K562 (cell line): Measurements from ENCODE around the gene LYSMD1. TPM values are rescaled to one million over a fixed set of nuclear protein-coding genes. Genes with fewer than 3 reads are reported as not detected.

Source experiments
- ATAC-seq: fragments of 200-7000 bp; cut with Tn5 transposase; 3 replicates; pipeline ENCODE4 v1.9.1; 2020; ENCODE audit warnings: moderate library complexity
- BruUV-seq: library from RNA; stranded (reverse); fragments of 400-500 nt; replicated peaks from 2 replicates; lab custom pipeline; 2021; lab: Mats Ljungman, UMichigan
- CTCF ChIA-PET: fragments of 300-600 bp; formaldehyde crosslinking; extraction: SDS; loops from one replicate; lab custom pipeline; 2021; ENCODE audit warnings: low intra/inter-chr PET ratio; lab: Yijun Ruan, JAX
- POLR2A ChIA-PET: fragments of 300-600, 350-650 bp; sonication (Branson Sonifier 250); formaldehyde crosslinking; extraction: SDS; loops from one replicate; lab custom pipeline; 2021; ENCODE audit warnings: antibody characterized with exemption, inconsistent platforms; lab: Yijun Ruan, JAX
- DNase-seq, 4 experiments: peaks; one replicate each; pipeline versions ENCODE4 v3.0.0 to v3.0.0-alpha.2; 2011 to 2018; ENCODE audit warnings: low spot score in 3 of 4, mixed read lengths in 3 of 4; ENCODE audit errors: extremely low read depth in 1 of 4
- FAIRE-seq: peaks from 2 replicates; lab custom pipeline; 2011; peaks lifted over from hg19 to GRCh38; lab: Jason Lieb, UNC
- H2AFZ ChIP-seq: 2 replicates; pipeline ENCODE4 v1.6.0; 2011; ENCODE audit warnings: low read depth, low read length, control low read depth, inconsistent platforms
- H3K27ac ChIP-seq: fragments of 200-600 bp; 3 replicates; pipeline ENCODE4 v1.8.0; 2011; ENCODE audit warnings: low read depth, mild to moderate bottlenecking, control low read depth, inconsistent platforms, low read length, moderate library complexity, mixed read lengths; ENCODE audit errors: extremely low read depth
- H3K27me3 ChIP-seq, 2 experiments: fragments of 300-600 bp in 1 of 2; 2 replicates in 1 of 2; 3 replicates in 1 of 2; pipeline versions ENCODE4 v1.6.0 to v1.8.0; 2011; ENCODE audit warnings: inconsistent platforms in 2 of 2, low read length in 2 of 2, mild to moderate bottlenecking in 1 of 2, mixed read lengths in 1 of 2, moderate library complexity in 1 of 2; ENCODE audit not compliant: control insufficient read depth in 2 of 2, insufficient read depth in 2 of 2
- H3K36me3 ChIP-seq: fragments of 300-600 bp; 3 replicates; pipeline ENCODE4 v1.8.0; 2011; ENCODE audit warnings: mild to moderate bottlenecking, low read length, inconsistent platforms; ENCODE audit not compliant: control insufficient read depth, insufficient read depth
- H3K4me1 ChIP-seq, 2 experiments: fragments of 200-600 bp in 1 of 2; replicated peaks in 1 of 2; 2 replicates in 1 of 2; 3 replicates in 1 of 2; pipeline versions ENCODE4 v1.5.1 to v1.8.0; 2011; ENCODE audit warnings: inconsistent platforms in 2 of 2, low read length in 2 of 2, mild to moderate bottlenecking in 1 of 2, mixed read lengths in 1 of 2, moderate library complexity in 1 of 2; ENCODE audit not compliant: control insufficient read depth in 2 of 2, insufficient read depth in 2 of 2
- H3K4me2 ChIP-seq: 2 replicates; pipeline ENCODE4 v1.6.1; 2011; ENCODE audit warnings: low read length, control low read depth, inconsistent platforms, mixed read lengths; ENCODE audit not compliant: insufficient read depth
- H3K4me3 ChIP-seq: fragments of 200-600 bp; sonication (generic), shearing (Covaris generic); 2 replicates; pipeline ENCODE4 v1.5.1; 2016; ENCODE audit warnings: control low read depth, inconsistent platforms
- H3K79me2 ChIP-seq: fragments of 200-600 bp; 3 replicates; pipeline ENCODE4 v1.8.0; 2011; ENCODE audit warnings: low read length, inconsistent platforms; ENCODE audit not compliant: control insufficient read depth, insufficient read depth
- H3K9ac ChIP-seq, 2 experiments: 2 replicates each; pipeline versions ENCODE4 v1.6.0 to v1.6.1; 2011; ENCODE audit warnings: low read depth in 2 of 2, low read length in 2 of 2, control low read depth in 1 of 2, inconsistent platforms in 1 of 2, mild to moderate bottlenecking in 1 of 2, mixed read lengths in 1 of 2; ENCODE audit not compliant: insufficient read depth in 1 of 2
- H3K9me1 ChIP-seq: one replicate; pipeline ENCODE4 v1.6.0; 2011; ENCODE audit warnings: inconsistent platforms, mild to moderate bottlenecking, low read length, moderate library complexity; ENCODE audit not compliant: control insufficient read depth, insufficient read depth
- H3K9me3 ChIP-seq: replicated peaks from 2 replicates; pipeline ENCODE4 v1.5.1; 2011; ENCODE audit warnings: low read depth, low read length, inconsistent platforms; ENCODE audit not compliant: control insufficient read depth, insufficient read depth
- H4K20me1 ChIP-seq: replicated peaks from 2 replicates; pipeline ENCODE4 v1.6.1; 2011; ENCODE audit warnings: low read length, inconsistent platforms, mixed read lengths; ENCODE audit not compliant: control insufficient read depth, insufficient read depth
- DMBX1 ChIP-seq: fragments of 250-450 bp; sonication (Bioruptor Pico); IDR thresholded peaks from 2 replicates; pipeline ENCODE4 v1.8.0; 2022; ENCODE audit warnings: inconsistent platforms, mild to moderate bottlenecking, moderate library complexity, borderline replicate concordance
- ETV1 ChIP-seq: fragments of 450-650 bp; conservative IDR thresholded peaks from 2 replicates; pipeline ENCODE4 v1.6.1; 2016; ENCODE audit warnings: missing genetic modification characterization, control low read depth, low read depth, missing compliant biosample characterization
- FOXJ2 ChIP-seq: fragments of 200-800 bp; sonication (Bioruptor generic); IDR thresholded peaks from 2 replicates; pipeline ENCODE4 v1.6.1; 2016; ENCODE audit warnings: missing genetic modification characterization, missing compliant biosample characterization
- GABPA ChIP-seq: fragments of 200-800 bp; sonication (Bioruptor generic); conservative IDR thresholded peaks from 2 replicates; pipeline ENCODE4 v1.6.1; 2016; ENCODE audit warnings: low read depth, missing genetic modification characterization, missing compliant biosample characterization
- KDM5B ChIP-seq: fragments of 200-600 bp; sonication (generic); IDR thresholded peaks from 2 replicates; pipeline ENCODE4 v1.6.1; 2012; ENCODE audit warnings: low read depth, mild to moderate bottlenecking, moderate library complexity, low read length, control low read depth, inconsistent platforms; ENCODE audit not compliant: insufficient replicate concordance
- MAFK ChIP-seq: IDR thresholded peaks from 2 replicates; pipeline ENCODE4 v1.6.1; 2011; ENCODE audit warnings: low read length, improper control_type of control experiment
- MAX ChIP-seq: sonication (generic); formaldehyde crosslinking; IDR thresholded peaks from 2 replicates; pipeline ENCODE4 v1.9.0; 2022; ENCODE audit warnings: mild to moderate bottlenecking, missing genetic modification reagents
- MECOM ChIP-seq: fragments of 250-450 bp; sonication (Bioruptor Pico); IDR thresholded peaks from 2 replicates; pipeline ENCODE4 v1.8.0; 2022; ENCODE audit warnings: inconsistent platforms
- PATZ1 ChIP-seq: fragments of 250-450 bp; sonication (Bioruptor Pico); IDR thresholded peaks from 2 replicates; pipeline ENCODE4 v1.5.0; 2020; ENCODE audit warnings: mild to moderate bottlenecking, borderline replicate concordance
- RAD21 ChIP-seq, 2 experiments: fragments of 250-450 bp in 1 of 2; fragments of 450-650 bp in 1 of 2; sonication (Bioruptor Pico) in 1 of 2; formaldehyde crosslinking in 1 of 2; IDR thresholded peaks in 1 of 2; conservative IDR thresholded peaks in 1 of 2; 2 replicates each; pipeline versions ENCODE4 v1.4.0 to v1.8.0; 2020 to 2022; ENCODE audit warnings: mild to moderate bottlenecking in 2 of 2, moderate library complexity in 1 of 2
- SIN3A ChIP-seq, 2 experiments: fragments of 150-350 bp in 1 of 2; IDR thresholded peaks; 2 replicates each; pipeline ENCODE4 v1.6.1; 2011 to 2016; ENCODE audit warnings: borderline replicate concordance in 2 of 2, low read depth in 2 of 2, low read length in 2 of 2, mild to moderate bottlenecking in 2 of 2, moderate library complexity in 2 of 2; ENCODE audit not compliant: control insufficient read depth in 1 of 2
- TCF7 ChIP-seq: sonication (generic); IDR thresholded peaks from 2 replicates; pipeline ENCODE4 v1.6.1; 2016; ENCODE audit warnings: antibody characterized with exemption, borderline replicate concordance
- ZNF444 ChIP-seq: fragments of 250-450 bp; sonication (Bioruptor Pico); IDR thresholded peaks from 2 replicates; pipeline ENCODE4 v1.4.0; 2020; ENCODE audit warnings: mild to moderate bottlenecking, moderate library complexity
- WGBS: fragments of 100-300 bp; shearing (Covaris generic); methylation state at CpG from one replicate; pipeline ENCODE4 v1.1.6; 2016; ENCODE audit warnings: low coverage, mixed read lengths; ENCODE audit not compliant: insufficient coverage; ENCODE audit errors: missing lambda C conversion rate; 5-methylcytosine and 5-hydroxymethylcytosine counted together
- in situ Hi-C: fragments of 300-500 bp; cut with MboI; formaldehyde crosslinking; loops from 4 replicates; pipeline ENCODE4 v1.15.0; 2018; ENCODE audit warnings: inconsistent platforms, mixed read lengths
- intact Hi-C: fragments of 100-400 bp; cut with micrococcal nuclease; formaldehyde crosslinking; loops from 2 replicates; pipeline ENCODE4 v1.14.2; 2022
- polyA plus RNA-seq, 8 experiments: library from polyadenylated mRNA; depleted of rRNA in 4 of 8; stranded (reverse) in 5 of 8; unstranded in 3 of 8; fragments of >200 nt; fragmentation: Nextera tagmentation in 2 of 8; fragmentation: Illumina TruSeq in 1 of 8; extraction: Ambion mirVana in 2 of 8; extraction: Trizol in 1 of 8; gene quantifications; 2 replicates each; pipeline versions ENCODE4 v1.2.1 to v1.2.3, GENCODE V29; 2011 to 2014; ENCODE audit warnings: inconsistent platforms in 1 of 8, missing spikeins in 1 of 8
- total RNA-seq, 7 experiments: library from RNA; depleted of rRNA in 6 of 7; stranded (reverse); fragments of >200 nt in 6 of 7; fragmentation: Illumina TruSeq in 2 of 7; extraction: Trizol in 2 of 7; gene quantifications; 2 replicates each; pipeline versions ENCODE4 v1.2.1 to v1.2.3, GENCODE V29; 2011 to 2021; ENCODE audit warnings: low replicate concordance in 1 of 7
- TF ChIP-seq, protein P1 (sequence below): sonication (generic); formaldehyde crosslinking; IDR thresholded peaks from 2 replicates; pipeline ENCODE4 v1.8.0; 2023; ENCODE audit warnings: mild to moderate bottlenecking, missing genetic modification reagents

The LYSMD1 gene
- total and polyA plus RNA-seq, 9 of the 15 experiments (the other 6 are each of a cell fraction or from before 2014, with no cell fraction given), result 2.2 to 9.4 (median 6.0) TPM

DNA sequence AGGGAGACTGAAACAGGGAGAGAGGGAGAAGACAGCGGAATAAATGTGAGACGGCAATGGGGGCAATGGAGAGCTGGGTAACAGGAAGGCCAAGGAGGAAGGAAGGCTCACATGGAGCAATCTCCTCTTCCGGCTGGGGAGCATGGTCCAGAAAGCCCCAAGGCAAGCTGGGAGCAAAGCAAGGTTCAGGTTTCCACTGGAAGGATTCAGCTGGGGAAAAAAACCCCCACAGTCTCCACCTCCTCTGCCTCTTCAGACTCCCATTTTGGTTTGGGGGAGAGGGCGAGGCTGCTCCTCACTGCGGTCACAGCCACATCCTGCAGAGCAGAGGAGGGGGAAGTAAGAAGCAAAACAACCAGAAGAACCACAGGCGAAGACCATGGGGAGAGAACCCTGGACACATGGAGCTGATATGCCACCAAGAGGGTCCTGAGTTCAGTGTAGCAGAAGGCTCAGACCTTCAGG lies 8.6 kb downstream of the LYSMD1 start:
- 41% methylated on average over 5 of the region's 6 CpGs for WGBS
- POLR2A ChIA-PET, result interaction anchor here (0.5 to 1.6 kb wide), 5 partner anchors 7 to 106 kb away, joined by 3 to 7 read pairs (median 3); no protein-coding TSS in a partner anchor
- Histone ChIP-seq H3K9me3 (no peaks in the 10 kb centered on the region; the same call in 1 of the 2 replicates), H3K4me3 (no peak overlapping the region), H3K79me2 (no peaks in the 10 kb centered on the region), H3K9me1 (no peaks in the 10 kb centered on the region), H4K20me1 (no peaks in the 10 kb centered on the region; the same call in 1 of the 2 replicates), H2AFZ (no peak overlapping the region), H3K36me3 (peaks cover 27% of the 10 kb centered on the region; the same call in 2 of the 3 replicates), H3K4me1 (peaks cover 8 to 14% of the 10 kb centered on the region in 2 experiments; a peak in 4 of 5 replicates), H3K27me3 (no peaks in the 10 kb centered on the region), H3K4me2 (peak overlapping the region; percentile 38; the same call in 1 of the 2 replicates), H3K27ac (peak overlapping the region; percentile 10; the same call in 1 of the 3 replicates), H3K9ac (peak overlapping the region; percentile 13 to 24; a peak in 3 of 4 replicates)
- in situ Hi-C loops, result loop anchor here (5.0 kb wide), 2 partner anchors 65 to 140 kb away; no protein-coding TSS in a partner anchor
- FAIRE-seq (no peak), ATAC-seq (peak; percentile 16; the same call in 2 of the 3 replicates), DNase-seq (no peak)
- BruUV-seq, result no TSS peak
- CTCF ChIA-PET, result interaction anchor here (0.7 to 4.6 kb wide), 3 partner anchors 57 to 231 kb away, joined by 3 to 51 read pairs (median 23); partner anchors contain the start of gene SETDB1
- intact Hi-C loops, result no loop called here
- TF ChIP-seq MAFK (no peak), PATZ1 (CRISPR knock-in tag) (no peak), TCF7 (no peak), MAX (CRISPR knock-in tag) (peak; percentile 25; the same call in 1 of the 2 replicates), KDM5B (no peak), DMBX1 (CRISPR knock-in tag) (0 out of 2 replicates have a peak, but pooled peaks have one; percentile 15), ZNF444 (CRISPR knock-in tag) (peak; percentile 76; the same call in 1 of the 2 replicates), ETV1 (tag) (peak; percentile 59), RAD21 (CRISPR knock-in tag; conservative IDR thresholded peaks at IDR 0.05 in 1 of 2, IDR thresholded peaks at IDR 0.05 in 1 of 2) (0 out of 4 replicates have a peak, but pooled peaks of 1 of the 2 experiments have one; percentile 13), MECOM (CRISPR knock-in tag) (no peak), FOXJ2 (no peak), SIN3A (IDR thresholded peaks at IDR 0.05; ENCODE audit: borderline replicate concordance in 2 of 2, control insufficient read depth in 1 of 2, low read depth in 2 of 2, low read length in 2 of 2) (no peak), GABPA (tag) (peak; percentile 37; the same call in 1 of the 2 replicates)
- TF ChIP-seq, protein P1, sequence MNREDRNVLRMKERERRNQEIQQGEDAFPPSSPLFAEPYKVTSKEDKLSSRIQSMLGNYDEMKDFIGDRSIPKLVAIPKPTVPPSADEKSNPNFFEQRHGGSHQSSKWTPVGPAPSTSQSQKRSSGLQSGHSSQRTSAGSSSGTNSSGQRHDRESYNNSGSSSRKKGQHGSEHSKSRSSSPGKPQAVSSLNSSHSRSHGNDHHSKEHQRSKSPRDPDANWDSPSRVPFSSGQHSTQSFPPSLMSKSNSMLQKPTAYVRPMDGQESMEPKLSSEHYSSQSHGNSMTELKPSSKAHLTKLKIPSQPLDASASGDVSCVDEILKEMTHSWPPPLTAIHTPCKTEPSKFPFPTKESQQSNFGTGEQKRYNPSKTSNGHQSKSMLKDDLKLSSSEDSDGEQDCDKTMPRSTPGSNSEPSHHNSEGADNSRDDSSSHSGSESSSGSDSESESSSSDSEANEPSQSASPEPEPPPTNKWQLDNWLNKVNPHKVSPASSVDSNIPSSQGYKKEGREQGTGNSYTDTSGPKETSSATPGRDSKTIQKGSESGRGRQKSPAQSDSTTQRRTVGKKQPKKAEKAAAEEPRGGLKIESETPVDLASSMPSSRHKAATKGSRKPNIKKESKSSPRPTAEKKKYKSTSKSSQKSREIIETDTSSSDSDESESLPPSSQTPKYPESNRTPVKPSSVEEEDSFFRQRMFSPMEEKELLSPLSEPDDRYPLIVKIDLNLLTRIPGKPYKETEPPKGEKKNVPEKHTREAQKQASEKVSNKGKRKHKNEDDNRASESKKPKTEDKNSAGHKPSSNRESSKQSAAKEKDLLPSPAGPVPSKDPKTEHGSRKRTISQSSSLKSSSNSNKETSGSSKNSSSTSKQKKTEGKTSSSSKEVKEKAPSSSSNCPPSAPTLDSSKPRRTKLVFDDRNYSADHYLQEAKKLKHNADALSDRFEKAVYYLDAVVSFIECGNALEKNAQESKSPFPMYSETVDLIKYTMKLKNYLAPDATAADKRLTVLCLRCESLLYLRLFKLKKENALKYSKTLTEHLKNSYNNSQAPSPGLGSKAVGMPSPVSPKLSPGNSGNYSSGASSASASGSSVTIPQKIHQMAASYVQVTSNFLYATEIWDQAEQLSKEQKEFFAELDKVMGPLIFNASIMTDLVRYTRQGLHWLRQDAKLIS (CRISPR knock-in tag), result no peak
